Astrocyte (in vitro differentiated cells and primary cell): ENCODE data around the gene PRKAG2. TPM values are rescaled to one million over a fixed set of nuclear protein-coding genes. Genes with fewer than 3 reads are reported as not detected.

Experiments used
- DNase-seq: peaks from one replicate; pipeline ENCODE4 v3.0.0-alpha.2; 2010; ENCODE audit warnings: low read depth
- FAIRE-seq: peaks from 2 replicates; lab custom pipeline; 2011; peaks lifted over from hg19 to GRCh38; lab: Jason Lieb, UNC
- H2AFZ ChIP-seq: 2 replicates; pipeline ENCODE4 v1.6.0; 2012; ENCODE audit warnings: low read depth, low read length, inconsistent platforms
- H3K27ac ChIP-seq: 2 replicates; pipeline ENCODE4 v1.5.1; 2011; ENCODE audit warnings: low read depth, low read length, inconsistent platforms
- H3K27me3 ChIP-seq: 2 replicates; pipeline ENCODE4 v1.6.0; 2011; ENCODE audit warnings: low read length, inconsistent platforms; ENCODE audit not compliant: insufficient read depth
- H3K36me3 ChIP-seq: 2 replicates; pipeline ENCODE4 v1.5.1; 2011; ENCODE audit warnings: low read length, inconsistent platforms; ENCODE audit not compliant: insufficient read depth
- H3K4me1 ChIP-seq: 2 replicates; pipeline ENCODE4 v1.5.1; 2011; ENCODE audit warnings: low read length, inconsistent platforms; ENCODE audit not compliant: insufficient read depth
- H3K4me2 ChIP-seq: 2 replicates; pipeline ENCODE4 v1.6.0; 2012; ENCODE audit warnings: low read length, inconsistent platforms
- H3K4me3 ChIP-seq: 2 replicates; pipeline ENCODE4 v1.5.1; 2011; ENCODE audit warnings: low read depth, mild to moderate bottlenecking, low read length, inconsistent platforms; ENCODE audit not compliant: insufficient read depth
- H3K79me2 ChIP-seq: 2 replicates; pipeline ENCODE4 v1.6.0; 2012; ENCODE audit warnings: mild to moderate bottlenecking, low read length, inconsistent platforms; ENCODE audit not compliant: insufficient read depth
- H3K9ac ChIP-seq: 2 replicates; pipeline ENCODE4 v1.6.0; 2012; ENCODE audit warnings: mild to moderate bottlenecking, low read length, inconsistent platforms
- H3K9me3 ChIP-seq: 2 replicates; pipeline ENCODE4 v1.5.1; 2012; ENCODE audit warnings: low read depth, mild to moderate bottlenecking, low read length, inconsistent platforms; ENCODE audit not compliant: insufficient read depth
- H4K20me1 ChIP-seq: 2 replicates; pipeline ENCODE4 v1.6.0; 2012; ENCODE audit warnings: low read length, inconsistent platforms; ENCODE audit not compliant: insufficient read depth
- H3K27ac Mint-ChIP-seq: one replicate; pipeline ENCODE4 v1.8.0; 2021; ENCODE audit warnings: mild to moderate bottlenecking, mixed read lengths; ENCODE audit not compliant: unreplicated experiment
- H3K27me3 Mint-ChIP-seq: one replicate; pipeline ENCODE4 v1.8.0; 2021; ENCODE audit warnings: low read depth, mixed read lengths; ENCODE audit not compliant: unreplicated experiment
- H3K36me3 Mint-ChIP-seq: one replicate; pipeline ENCODE4 v1.8.0; 2021; ENCODE audit warnings: low read depth, mixed read lengths; ENCODE audit not compliant: unreplicated experiment
- H3K4me1 Mint-ChIP-seq: one replicate; pipeline ENCODE4 v1.8.0; 2021; ENCODE audit warnings: low read depth, mixed read lengths; ENCODE audit not compliant: unreplicated experiment
- H3K4me3 Mint-ChIP-seq: one replicate; pipeline ENCODE4 v1.8.0; 2021; ENCODE audit warnings: mild to moderate bottlenecking, moderate library complexity, mixed read lengths; ENCODE audit not compliant: unreplicated experiment
- H3K9me3 Mint-ChIP-seq: one replicate; pipeline ENCODE4 v1.8.0; 2021; ENCODE audit warnings: mild to moderate bottlenecking, mixed read lengths; ENCODE audit not compliant: unreplicated experiment
- EZH2 ChIP-seq: IDR thresholded peaks from 2 replicates; pipeline ENCODE4 v1.6.1; 2012; ENCODE audit warnings: mild to moderate bottlenecking, low read length, inconsistent platforms; ENCODE audit not compliant: insufficient read depth
- total RNA-seq: library from RNA; stranded (reverse); gene quantifications from 2 replicates; pipeline ENCODE4 v1.2.1, GENCODE V29; 2021
- TF ChIP-seq, protein P1 (sequence below): IDR thresholded peaks from 2 replicates; pipeline ENCODE4 v1.5.1; 2011; ENCODE audit warnings: low read depth, mild to moderate bottlenecking, inconsistent platforms, low read length, moderate library complexity; ENCODE audit not compliant: insufficient read depth

PRKAG2 gene
- total RNA-seq, 1 donor from 2014 or later: 40.7 TPM

GRCh38 chr7:151800861-151801260 is 76.1 kb downstream of the PRKAG2 start:
- TF ChIP-seq, protein P1, sequence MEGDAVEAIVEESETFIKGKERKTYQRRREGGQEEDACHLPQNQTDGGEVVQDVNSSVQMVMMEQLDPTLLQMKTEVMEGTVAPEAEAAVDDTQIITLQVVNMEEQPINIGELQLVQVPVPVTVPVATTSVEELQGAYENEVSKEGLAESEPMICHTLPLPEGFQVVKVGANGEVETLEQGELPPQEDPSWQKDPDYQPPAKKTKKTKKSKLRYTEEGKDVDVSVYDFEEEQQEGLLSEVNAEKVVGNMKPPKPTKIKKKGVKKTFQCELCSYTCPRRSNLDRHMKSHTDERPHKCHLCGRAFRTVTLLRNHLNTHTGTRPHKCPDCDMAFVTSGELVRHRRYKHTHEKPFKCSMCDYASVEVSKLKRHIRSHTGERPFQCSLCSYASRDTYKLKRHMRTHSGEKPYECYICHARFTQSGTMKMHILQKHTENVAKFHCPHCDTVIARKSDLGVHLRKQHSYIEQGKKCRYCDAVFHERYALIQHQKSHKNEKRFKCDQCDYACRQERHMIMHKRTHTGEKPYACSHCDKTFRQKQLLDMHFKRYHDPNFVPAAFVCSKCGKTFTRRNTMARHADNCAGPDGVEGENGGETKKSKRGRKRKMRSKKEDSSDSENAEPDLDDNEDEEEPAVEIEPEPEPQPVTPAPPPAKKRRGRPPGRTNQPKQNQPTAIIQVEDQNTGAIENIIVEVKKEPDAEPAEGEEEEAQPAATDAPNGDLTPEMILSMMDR: no peak
- no peak for TF ChIP-seq EZH2
- H2AFZ ChIP-seq: no peak overlapping the region
- H3K79me2 ChIP-seq: no peaks in the 10 kb centered on the region
- no peak overlapping the region for H3K9ac ChIP-seq
- no peaks in the 10 kb centered on the region for H3K9me3 Mint-ChIP-seq
- H3K27me3 ChIP-seq: peaks cover 13% of the 10 kb centered on the region
- H3K4me1 ChIP-seq: peaks cover 8% of the 10 kb centered on the region
- DNase-seq (no peak), FAIRE-seq (no peak)
- no peaks in the 10 kb centered on the region for H3K9me3 ChIP-seq
- H3K27me3 Mint-ChIP-seq: peaks cover 36% of the 10 kb centered on the region
- no peak overlapping the region for H3K4me3 Mint-ChIP-seq
- H3K27ac Mint-ChIP-seq: no peak overlapping the region
- H3K4me3 ChIP-seq: no peak overlapping the region
- no peaks in the 10 kb centered on the region for H3K36me3 Mint-ChIP-seq
- H4K20me1 ChIP-seq: no peaks in the 10 kb centered on the region
- no peak overlapping the region for H3K4me2 ChIP-seq
- H3K36me3 ChIP-seq: no peaks in the 10 kb centered on the region
- peaks cover 1% of the 10 kb centered on the region for H3K4me1 Mint-ChIP-seq
- H3K27ac ChIP-seq: no peak overlapping the region

DNA sequence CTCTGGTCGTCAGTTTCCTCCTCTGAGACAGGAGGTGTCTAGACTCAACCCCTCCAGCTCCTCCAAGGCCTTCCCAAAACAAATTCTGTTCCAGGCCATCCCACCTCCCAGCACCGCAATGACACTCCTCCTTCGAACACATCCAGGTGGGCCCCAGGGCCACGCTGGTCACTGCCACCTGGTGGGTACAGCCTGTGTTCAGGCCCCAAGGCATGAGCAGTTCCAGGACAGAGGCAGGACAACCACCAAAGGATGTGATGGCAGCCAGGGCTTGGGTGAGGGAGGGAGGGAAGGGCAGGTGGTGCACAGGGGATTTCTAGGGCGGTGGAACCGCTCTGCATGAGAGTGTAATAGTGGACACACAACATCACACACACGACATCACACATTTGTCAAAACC is 76.5 kb downstream of the PRKAG2 start:
- H3K27ac Mint-ChIP-seq: no peak overlapping the region
- no peak overlapping the region for H3K9ac ChIP-seq
- H2AFZ ChIP-seq: no peak overlapping the region
- H3K4me1 Mint-ChIP-seq: peaks cover 1% of the 10 kb centered on the region
- TF ChIP-seq EZH2: no peak
- H3K4me1 ChIP-seq: peaks cover 8% of the 10 kb centered on the region
- H3K27me3 Mint-ChIP-seq: peaks cover 33% of the 10 kb centered on the region
- H3K36me3 Mint-ChIP-seq: no peaks in the 10 kb centered on the region
- no peak overlapping the region for H3K4me2 ChIP-seq
- H3K36me3 ChIP-seq: no peaks in the 10 kb centered on the region
- H3K4me3 ChIP-seq: no peak overlapping the region
- H4K20me1 ChIP-seq: no peaks in the 10 kb centered on the region
- DNase-seq: no peak
- H3K27ac ChIP-seq: no peak overlapping the region
- FAIRE-seq: no peak
- peaks cover 12% of the 10 kb centered on the region for H3K27me3 ChIP-seq
- no peaks in the 10 kb centered on the region for H3K79me2 ChIP-seq
- H3K9me3 Mint-ChIP-seq: no peaks in the 10 kb centered on the region
- H3K9me3 ChIP-seq: no peaks in the 10 kb centered on the region
- no peak overlapping the region for H3K4me3 Mint-ChIP-seq

DNA sequence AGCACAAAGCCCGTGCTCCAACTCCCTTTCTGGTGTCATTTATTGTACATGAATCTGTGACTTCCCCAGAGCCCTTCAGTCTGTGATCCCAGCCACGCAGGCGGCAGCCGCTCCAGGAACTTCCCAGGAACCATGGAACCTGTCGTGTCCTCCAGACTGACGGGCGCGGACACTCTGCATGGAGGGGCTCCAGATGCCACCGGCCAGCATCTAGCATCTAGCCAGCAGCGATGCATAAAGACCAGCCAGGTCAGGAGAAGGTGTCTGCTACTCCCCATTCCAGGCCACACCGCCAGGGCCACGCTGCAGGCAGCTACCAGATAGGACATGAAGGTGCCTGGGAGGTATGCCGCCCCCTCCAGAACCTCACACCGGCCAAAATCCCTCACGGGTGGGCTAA is 77.4 kb downstream of the PRKAG2 start:
- DNase-seq (no peak), FAIRE-seq (no peak)
- H3K9me3 Mint-ChIP-seq: no peaks in the 10 kb centered on the region
- no peaks in the 10 kb centered on the region for H3K36me3 ChIP-seq
- no peak overlapping the region for H3K4me2 ChIP-seq
- peaks cover 1% of the 10 kb centered on the region for H3K4me1 Mint-ChIP-seq
- no peak overlapping the region for H2AFZ ChIP-seq
- no peak overlapping the region for H3K27ac Mint-ChIP-seq
- H4K20me1 ChIP-seq: no peaks in the 10 kb centered on the region
- H3K4me1 ChIP-seq: peaks cover 13% of the 10 kb centered on the region
- TF ChIP-seq, protein P1: no peak
- TF ChIP-seq EZH2: no peak
- no peak overlapping the region for H3K27ac ChIP-seq
- peaks cover 5% of the 10 kb centered on the region for H3K27me3 ChIP-seq
- no peaks in the 10 kb centered on the region for H3K36me3 Mint-ChIP-seq
- H3K9ac ChIP-seq: no peak overlapping the region
- H3K4me3 Mint-ChIP-seq: no peak overlapping the region
- H3K27me3 Mint-ChIP-seq: peaks cover 27% of the 10 kb centered on the region
- H3K9me3 ChIP-seq: no peaks in the 10 kb centered on the region
- no peaks in the 10 kb centered on the region for H3K79me2 ChIP-seq
- no peak overlapping the region for H3K4me3 ChIP-seq
